NCI-H460 (cell line): ENCODE results near the gene LAMB3. TPM values are rescaled to one million over a fixed set of nuclear protein-coding genes. Genes with fewer than 3 reads are reported as not detected.

Experiments
- DNase-seq: peaks from one replicate; pipeline ENCODE4 v3.0.0-alpha.2; 2016; ENCODE audit warnings: low read depth; ENCODE audit errors: extremely low read depth
- total RNA-seq: library from RNA; depleted of rRNA; stranded (reverse); fragments of >200 nt; shearing (Covaris generic); gene quantifications from 2 replicates; pipeline ENCODE4 v1.2.3, GENCODE V29; 2014

Gene LAMB3
- total RNA-seq, 1 experiment from 2014 or later = 19.1 TPM

DNA sequence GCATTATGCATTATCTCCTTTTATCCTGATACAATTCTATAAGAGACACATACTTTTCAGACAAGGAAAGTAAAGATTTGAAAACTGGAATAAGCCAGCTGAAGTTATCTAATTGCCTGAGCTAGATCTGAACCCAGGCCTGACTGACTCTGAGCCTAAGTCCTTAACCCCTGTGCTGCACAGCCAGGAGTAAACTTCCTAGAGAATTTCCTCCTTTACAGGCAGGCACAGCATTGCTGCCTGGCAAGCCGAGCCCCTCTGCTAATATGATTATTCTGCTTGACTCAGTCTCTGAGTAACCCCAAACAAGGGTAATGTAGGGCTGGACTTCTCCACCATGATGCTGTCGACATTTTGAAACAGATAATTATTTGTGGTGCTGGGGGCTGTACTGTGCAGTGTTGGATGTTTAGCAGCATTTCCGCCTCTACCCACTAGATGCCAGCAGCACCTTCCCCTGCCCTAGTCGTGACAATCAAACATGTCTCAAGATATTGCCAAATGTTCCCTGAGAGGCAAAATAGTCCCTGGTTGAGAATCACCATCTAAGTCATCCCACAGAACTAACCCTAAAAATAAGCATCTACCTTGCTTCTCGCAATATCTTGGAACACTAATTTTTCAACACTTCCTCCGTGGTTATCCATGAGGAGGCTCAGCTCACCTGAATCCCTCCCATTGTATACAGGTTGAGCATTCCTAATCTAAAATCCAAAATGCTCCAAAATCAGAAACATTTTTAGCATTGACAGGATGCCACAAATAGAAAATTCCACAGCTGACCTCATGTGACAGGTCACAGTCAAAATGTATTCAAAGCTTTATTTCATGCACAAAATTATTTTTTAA is 50.2 kb downstream of the LAMB3 start:
- peak; percentile 17 for DNase-seq

DNA sequence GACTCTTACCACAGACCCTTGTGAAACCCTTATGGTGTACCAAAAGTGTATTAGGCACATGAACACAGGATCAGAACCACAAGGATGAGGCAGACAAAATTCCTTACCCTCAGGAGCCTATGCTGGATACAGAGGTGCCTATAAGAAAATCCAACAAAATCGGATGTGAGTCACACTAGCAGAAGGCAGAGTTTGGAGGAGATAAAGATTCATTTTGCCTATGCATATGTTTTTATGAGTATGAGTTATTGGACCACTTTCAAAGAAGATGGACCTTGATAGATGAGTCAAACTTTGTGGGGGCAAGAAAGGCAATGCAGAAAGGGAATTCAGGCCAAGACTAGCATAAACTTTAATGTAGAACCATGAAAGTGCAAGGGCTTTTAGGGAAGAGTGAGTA is 51.7 kb downstream of the LAMB3 start:
- DNase-seq = no peak

DNA sequence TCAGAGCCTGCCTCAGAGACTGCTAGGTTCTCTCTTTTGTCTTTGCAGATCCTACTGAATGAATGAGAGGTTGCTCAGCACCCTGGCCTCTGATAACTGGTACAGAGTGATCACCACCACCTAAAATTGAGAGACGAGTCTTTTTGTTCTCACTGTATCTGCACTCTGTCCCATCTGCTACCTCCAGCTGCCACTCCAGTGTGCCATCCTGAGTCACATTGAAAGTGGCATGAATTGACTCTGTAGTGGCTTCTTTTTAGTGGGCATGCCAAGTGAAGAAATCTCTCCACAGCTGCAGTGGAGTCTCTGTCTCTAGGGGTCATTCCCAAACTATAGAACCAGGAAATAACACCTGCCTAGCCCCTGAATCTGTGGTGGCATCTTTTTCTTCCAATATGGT is 54.0 kb downstream of the LAMB3 start:
- no peak for DNase-seq

DNA sequence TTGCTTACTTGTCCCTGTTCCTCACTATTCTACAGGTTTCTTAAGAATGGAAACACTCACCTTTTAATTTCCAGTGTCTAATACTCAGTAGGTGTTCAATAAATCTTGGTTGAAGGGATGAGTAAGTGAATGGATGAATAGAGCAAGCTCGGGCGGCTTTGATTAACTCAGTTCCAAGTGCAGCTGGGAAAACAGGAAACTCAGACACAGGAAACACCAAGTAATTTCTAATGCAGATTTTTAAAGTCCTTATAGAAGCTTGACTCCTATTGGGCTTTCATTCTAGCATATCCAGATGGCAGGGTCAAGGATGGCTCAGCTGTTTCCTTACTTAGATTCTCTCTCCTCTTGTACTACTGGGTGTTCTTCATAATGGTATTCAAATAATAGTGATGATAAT is 54.7 kb downstream of the LAMB3 start:
- DNase-seq = no peak

DNA sequence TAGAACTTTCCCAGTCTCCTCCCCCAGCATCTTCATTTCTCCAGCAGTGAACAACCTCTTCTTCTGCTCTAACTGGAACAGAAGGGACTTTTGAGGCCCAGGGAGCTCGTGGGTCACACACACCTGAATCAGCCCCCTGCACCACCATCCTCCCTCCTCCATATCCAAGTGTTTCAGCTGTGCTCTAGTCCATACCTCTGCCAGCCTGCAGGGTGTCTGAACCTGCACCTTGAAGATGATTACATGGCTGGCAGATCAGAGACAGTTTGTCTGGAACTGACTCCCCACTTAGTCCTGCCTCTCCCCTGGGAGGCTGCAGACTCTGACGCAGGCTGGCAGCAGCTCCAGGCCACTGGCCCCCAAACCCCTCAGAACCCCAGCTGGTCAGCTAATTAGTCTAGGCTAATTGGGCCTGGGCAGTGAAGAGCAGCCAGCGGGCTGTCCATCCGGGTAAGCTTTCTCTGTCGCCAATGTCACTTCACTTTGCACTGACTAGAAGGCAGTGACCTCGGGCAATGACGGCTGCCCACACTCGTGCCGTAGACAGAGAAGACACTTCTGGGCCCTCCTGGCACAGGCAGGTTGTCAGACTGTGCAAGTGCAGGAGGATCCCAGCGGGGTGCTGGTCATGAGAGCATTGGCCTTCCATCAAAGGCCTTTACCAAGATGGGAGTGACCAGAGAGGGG is 56.5 kb downstream of the LAMB3 start:
- no peak for DNase-seq

DNA sequence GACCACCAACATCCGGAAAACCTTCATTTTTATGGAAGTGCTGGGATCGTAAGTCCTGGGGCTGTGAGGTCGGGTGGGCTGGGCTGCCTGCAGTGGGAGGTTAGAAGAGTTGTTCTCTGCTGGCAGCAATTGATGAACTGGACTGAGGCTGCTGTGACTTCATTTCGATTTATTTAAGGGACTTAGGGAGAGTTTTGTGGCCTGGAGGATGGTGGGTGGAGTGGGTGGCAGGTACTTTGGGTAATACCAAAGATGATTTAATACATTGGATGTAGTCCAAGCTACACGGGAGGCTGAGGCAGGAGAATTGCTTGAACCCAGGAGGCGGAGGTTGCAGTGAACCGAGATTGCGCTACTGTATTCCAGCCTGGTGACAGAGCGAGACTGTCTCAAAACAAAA is 57.2 kb downstream of the LAMB3 start:
- DNase-seq = no peak

DNA sequence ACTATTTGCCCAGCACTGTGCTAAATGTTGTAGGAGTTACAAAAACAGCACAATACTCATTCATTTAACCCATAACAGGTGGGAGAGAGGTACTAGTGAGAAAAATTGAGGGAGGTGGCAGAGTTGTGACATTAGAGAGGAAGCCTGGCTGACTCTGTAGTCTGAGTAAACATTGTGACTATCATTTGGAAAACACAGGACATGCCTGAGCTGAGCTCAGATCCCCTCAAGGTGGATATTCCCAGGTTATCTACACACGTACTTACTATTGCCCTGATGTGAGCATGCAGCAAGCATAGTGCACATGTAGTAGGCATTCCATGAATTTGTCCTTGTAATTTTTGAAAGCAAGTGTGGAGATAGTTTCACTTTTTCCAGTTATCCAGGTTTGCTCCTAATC is 57.8 kb downstream of the LAMB3 start:
- no peak for DNase-seq

DNA sequence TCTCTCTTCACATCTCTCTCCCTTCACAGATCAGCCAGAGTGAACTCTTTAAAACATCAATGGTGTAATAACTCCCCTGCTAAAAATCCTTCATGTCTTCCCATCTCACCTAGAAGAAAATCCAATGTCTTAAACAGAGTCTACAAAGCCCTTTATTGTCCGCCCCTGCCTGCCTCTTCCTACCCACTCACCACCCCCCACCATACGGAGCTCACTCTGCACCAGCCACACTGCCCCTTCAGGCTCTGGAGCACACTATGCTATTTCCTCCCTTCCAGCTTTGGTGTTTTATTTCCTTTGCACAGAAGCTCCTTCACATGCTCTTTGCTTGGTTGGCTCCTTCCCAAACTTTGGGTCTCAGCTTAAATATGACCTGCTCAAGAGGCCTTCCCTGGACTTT is 58.5 kb downstream of the LAMB3 start:
- DNase-seq = no peak

DNA sequence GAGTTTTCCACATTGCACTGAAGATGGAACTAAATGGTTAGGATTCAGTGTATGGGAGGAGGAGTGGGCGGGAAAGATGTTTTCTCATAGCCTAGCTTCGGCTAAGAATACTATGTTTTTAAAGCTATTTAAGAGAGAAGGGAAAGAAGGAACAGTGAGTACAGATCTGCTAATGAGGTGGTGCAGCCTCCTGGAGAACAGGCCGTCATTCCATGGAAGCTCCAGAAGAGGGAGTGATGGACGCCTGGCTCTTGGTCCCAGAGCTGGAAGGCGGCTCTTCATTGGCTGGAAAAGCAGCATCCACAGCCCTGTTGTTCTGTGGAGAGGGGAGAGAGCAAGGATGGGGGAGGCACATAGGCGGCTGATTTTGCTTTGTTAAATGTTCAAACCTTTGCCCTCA is 61.8 kb downstream of the LAMB3 start:
- DNase-seq = peak; percentile 25

DNA sequence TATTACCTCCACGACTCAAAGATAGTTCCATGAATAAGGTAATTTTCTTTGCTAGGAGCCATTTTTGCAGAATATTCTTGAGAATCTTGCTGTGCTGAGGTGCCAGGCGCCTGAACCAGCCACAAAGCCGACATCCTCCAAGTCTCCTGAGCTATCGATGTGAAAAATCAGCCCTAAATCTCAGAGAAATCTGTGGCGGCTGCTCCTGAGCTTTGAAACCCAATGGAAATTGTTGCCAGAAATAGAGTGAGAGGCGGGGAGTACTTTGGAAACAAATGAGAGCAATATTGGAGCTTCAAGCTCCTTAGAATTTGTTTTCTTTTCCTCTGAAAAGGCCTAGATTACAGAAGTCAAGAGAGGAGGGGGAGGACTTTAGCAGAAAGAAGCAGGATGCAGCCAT is 62.4 kb downstream of the LAMB3 start:
- no peak for DNase-seq

DNA sequence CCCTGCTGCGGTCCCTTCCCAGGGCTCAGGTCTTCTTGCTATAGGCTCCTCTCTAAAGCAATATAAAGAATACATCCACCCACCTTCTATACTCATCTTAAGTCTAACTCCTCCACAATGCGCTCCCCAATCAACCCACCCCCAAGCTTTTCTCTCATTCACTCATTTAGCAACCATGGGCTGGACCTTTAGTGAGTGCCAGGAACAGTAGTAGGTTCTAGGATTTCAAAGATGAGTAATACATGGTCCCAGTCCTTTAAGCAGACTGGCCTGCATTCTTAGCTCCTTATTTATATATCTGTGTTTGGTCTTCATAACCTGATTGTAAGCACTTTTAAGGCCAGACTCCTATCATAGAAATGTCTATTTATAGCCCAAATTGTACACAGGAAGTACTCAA is 62.8 kb downstream of the LAMB3 start:
- DNase-seq = no peak

DNA sequence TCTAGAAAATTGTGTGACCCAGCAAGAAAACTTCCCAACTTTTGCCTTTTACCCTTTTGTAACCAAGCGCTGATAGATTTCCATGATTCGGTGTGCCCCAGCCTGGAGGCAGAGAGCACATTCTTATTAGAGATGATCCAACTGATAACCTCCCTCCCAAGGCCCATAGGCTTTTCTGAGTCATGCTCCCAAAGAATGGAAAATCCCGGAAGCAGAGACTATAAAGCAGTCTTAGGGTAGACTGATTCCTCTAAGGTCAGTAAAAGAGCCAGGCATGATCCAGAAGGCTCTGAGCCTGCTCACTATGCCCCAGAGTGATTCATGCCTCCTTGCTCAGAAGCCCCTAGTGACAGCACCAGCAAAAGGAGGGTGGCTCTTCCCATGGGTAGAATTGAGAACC is 64.4 kb downstream of the LAMB3 start:
- no peak for DNase-seq

DNA sequence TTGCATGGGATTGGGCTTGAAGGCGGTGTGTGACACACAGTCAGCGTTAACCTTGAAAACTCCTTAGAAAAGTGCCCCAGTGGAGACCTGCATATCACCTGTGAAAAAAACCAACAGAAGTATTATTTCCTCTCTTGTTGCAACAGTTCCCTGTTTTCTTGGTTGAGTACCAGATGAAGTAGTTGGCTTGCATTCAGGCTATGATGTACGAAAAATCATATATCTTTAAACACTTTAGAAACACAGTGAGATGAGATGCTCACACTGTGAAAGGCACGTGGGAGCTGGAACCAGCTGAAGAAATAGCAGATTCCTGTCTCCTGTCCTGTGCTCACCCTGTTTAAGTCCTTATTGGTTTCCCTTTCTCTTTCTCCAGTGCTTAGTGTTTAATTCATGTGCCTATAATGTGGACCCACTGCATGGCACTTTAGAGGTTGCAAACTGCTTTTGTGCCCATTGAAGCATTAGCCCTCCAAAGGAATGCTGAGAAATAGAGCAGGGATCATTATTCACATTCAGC is 65.9 kb downstream of the LAMB3 start:
- no peak for DNase-seq

DNA sequence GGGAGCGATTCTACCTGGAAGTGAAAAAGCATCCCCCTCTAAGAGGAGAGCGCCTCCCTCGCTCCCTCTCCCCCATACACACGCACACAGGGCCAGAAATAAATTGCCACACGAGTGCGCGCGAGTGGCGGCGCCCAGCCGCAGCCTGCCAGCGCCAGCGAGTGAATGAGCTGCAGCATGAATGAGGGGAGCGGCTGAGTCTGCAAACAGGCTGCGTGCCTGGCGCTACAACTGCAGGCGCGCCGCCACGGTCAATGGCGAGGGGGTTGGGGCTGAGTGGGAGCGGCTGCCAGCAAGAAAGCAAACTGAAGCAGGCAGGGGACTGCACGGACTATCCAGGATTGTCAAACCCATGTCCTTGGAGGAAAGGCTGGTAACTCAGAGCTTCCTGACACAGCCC is 66.6 kb downstream of the LAMB3 start:
- DNase-seq = no peak

DNA sequence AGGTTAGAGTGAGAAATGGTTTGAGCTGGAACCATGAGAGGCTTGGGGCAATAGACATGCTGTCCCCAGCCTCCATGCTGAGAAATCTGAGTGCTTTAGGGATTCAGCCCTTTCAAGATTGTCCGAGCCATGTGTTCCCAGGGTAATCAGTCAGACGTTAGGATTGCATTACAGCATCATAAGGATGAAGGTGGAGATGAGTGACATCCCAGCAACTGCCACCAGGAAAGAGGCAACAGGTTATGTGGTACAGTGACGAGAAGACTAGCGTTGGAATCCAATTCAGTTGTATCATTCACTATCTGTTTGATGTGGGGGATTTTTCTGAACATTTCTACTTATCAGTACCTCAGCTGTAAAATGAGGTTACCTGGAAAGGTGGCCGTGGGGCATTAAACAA is 67.0 kb downstream of the LAMB3 start:
- DNase-seq = no peak

DNA sequence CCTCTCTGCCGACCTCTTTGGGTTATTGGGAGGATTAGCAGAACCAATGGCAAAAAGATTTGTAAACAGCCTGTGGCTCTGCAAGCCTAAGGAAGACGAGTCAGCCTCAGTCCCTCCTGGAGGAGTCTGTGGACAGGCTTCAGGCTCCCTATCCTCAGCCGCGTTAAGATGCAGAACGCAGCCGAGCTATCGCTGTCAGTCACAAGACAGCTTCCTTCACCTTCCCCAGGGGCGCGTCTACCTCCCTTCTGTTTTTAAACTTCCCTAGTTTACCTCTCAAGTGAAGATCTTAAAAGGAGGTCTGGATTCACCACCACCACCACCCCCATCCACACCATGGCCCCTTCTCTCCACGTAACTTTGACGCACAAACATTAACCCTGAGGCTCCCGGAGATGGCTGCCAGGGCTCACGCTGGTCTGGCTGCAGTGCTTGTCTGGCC is 68.0 kb downstream of the LAMB3 start:
- no peak for DNase-seq

DNA sequence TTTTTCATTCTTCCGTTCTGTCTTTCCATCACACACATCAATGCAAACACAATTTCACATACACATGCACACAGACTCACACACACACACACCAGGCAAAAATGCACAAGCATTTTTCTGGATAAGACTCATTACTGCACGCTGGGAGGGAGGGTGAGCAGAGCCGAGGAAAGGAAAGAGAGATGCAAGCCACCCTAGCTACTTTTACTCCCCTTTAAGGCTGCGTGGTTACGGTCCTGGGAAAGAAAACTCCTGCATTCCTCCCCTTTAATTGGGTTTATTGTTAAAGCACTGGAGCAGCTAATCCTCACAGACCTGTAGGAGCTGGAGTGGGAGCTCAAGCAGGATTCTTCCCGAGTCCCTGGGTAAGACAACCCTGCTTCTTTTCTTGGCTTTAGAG is 68.8 kb downstream of the LAMB3 start, which contains the start of gene CAMK1G:
CAMK1G (plus strand) TSS at position 307 of the 400 bp plus-strand sequence. CDS start 11,270 bp downstream, outside the sequence.
- DNase-seq = no peak

DNA sequence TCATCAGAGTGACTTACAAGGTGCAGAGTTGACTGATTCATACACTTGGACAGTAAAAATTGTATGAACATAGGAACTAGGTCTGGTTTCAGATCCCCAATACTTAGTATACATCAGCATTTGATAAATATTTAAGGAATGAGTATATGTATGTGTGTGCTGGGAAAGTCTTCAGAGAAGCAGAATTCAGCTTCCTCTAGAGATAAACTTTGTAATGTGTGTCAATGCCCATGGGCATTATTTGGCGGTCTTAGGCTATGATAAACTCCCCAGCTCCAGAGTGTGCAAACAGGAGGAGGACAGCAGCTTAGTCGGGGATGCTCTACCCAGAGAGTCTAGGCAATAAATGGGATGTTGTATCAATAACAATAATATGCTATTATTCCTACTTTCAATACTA is 71.6 kb downstream of the LAMB3 start:
- no peak for DNase-seq

DNA sequence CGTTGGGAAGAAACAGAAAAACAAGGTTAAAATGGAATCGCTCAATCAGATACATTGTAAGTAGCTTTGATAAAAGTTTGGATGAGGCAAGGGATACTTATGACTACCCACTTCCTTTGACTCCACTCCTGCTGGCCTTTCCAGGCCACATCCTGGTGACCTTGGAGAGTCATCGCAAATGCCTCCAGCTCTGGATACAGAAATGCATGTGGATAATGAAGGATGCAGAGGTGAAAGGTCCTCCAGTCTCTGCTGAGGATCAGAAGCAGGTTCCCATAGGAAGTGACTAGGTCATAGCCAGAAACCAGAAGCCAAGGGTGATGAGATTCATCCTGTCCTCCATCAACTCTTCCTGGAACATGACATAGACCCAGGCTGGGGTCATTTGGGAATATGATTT is 74.9 kb downstream of the LAMB3 start:
- DNase-seq = no peak

DNA sequence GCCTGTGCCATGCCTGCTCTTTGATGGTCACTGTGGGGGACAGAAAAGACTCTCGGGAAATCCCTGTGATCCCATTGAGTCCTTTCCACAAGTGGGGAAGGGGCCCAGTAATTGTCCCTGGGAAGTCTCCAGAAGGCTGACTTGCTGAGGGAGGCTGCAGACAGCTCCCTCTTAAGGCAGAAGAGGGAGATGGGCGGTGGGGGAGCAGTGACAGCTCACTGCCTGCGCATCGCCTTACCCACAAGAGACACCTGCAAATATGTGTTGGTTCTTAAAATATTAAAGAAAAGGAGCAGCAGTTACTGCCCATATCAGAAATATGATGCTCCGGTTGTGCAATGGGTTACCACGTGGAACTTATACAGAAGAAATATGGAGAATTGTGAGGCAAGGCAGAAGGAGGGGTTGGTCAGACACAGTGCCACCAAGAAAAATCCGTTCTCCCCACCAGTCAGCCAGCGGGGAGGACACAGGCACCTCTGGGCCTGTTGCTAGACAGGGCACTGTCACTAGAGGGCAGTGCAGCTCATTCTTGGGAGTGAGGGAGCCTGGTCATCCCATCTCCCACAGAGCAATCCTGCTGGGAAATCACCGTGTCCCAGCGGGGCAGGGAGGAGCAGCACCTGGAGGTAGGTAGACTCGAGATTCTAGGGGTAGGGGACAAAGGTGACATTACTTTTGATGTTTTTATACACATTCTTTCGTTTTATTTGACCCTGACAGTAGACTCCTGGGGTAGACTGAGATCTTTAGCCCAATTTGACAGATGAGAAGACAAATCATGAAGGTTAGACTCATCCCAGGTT is 75.6 kb downstream of the LAMB3 start:
- peak; percentile 82 for DNase-seq

DNA sequence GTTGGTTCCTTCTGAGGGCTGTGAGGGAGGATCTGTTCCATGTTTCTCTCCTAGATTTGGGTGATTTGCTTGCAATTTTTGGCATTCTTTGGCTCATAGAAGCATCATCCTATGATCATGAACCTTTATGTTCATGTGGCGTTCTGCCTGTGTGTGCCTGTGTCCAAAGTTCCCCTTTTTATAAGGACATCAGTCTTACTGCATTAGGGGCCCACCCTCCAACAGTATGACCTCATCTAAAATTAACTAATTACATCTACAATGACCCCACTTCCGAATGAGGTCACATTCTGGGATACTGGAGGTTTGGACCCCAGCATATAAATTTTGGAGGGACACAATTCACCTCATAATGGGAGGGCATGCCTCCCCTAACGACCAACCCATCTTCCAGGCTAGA is 81.5 kb downstream of the LAMB3 start:
- DNase-seq = no peak
